ENCODE measurements around the gene CHRM4. TPM values are rescaled to one million over a fixed set of nuclear protein-coding genes. Genes with fewer than 3 reads are reported as not detected.

The CHRM4 gene
- total RNA-seq, 1 experiment from 2014 or later = 1.1 TPM

- TF ChIP-seq CTCF (IDR thresholded peaks at IDR 0.05 in 2 of 3, conservative IDR thresholded peaks at IDR 0.05 in 1 of 3; ENCODE audit: borderline replicate concordance in 1 of 3, insufficient read depth in 1 of 3, low read depth in 2 of 3, low read length in 2 of 3) = no peak
- no peak for TF ChIP-seq CEBPB (IDR thresholded peaks at IDR 0.05; ENCODE audit: low read depth)
- TF ChIP-seq ZFX (IDR thresholded peaks at IDR 0.05) = no peak
- no peak for TF ChIP-seq TCF7L2 (IDR thresholded peaks at IDR 0.05; ENCODE audit: borderline replicate concordance, extremely low read depth, insufficient read depth, insufficient read length)
- no peak for TF ChIP-seq SP1 (IDR thresholded peaks at IDR 0.05; ENCODE audit: low read depth)
- no peak for TF ChIP-seq MAX (IDR thresholded peaks at IDR 0.05)
- TF ChIP-seq POLR2A (IDR thresholded peaks at IDR 0.05; ENCODE audit: borderline replicate concordance, extremely low read depth, insufficient read depth, insufficient read length) = no peak
These were observed 15.1 kb downstream of the CHRM4 start (continued) for GRCh38 chr11:46376258-46377050.

GRCh38 chr11:46375392-46376101 lies 16.0 kb downstream of the CHRM4 start:
- TF ChIP-seq EZH2phosphoT487 (IDR thresholded peaks at IDR 0.05; ENCODE audit: borderline replicate concordance) (no peak), SRF (IDR thresholded peaks at IDR 0.05; ENCODE audit: low read depth) (no peak), CTCF (IDR thresholded peaks at IDR 0.05 in 2 of 3, conservative IDR thresholded peaks at IDR 0.05 in 1 of 3; ENCODE audit: borderline replicate concordance in 1 of 3, insufficient read depth in 1 of 3, low read depth in 2 of 3, low read length in 2 of 3) (no peak), ZNF274 (IDR thresholded peaks at IDR 0.05; ENCODE audit: low read depth, low read length) (no peak), ELF1 (IDR thresholded peaks at IDR 0.05; ENCODE audit: borderline replicate concordance, low read depth) (no peak), EZH2 (IDR thresholded peaks at IDR 0.05) (no peak)
- DNase-seq (ENCODE audit: low read depth, low spot score) (no peak), ATAC-seq (no peak)
- Histone ChIP-seq H3K36me3 (ENCODE audit: control insufficient read depth in 1 of 2, insufficient read depth in 2 of 2, low read length in 2 of 2) (peaks cover 2 to 4% of the 10 kb centered on the region in 2 experiments; a peak in 3 of 4 replicates), H3K4me2 (ENCODE audit: low read length) (no peak overlapping the region), H3K27ac (ENCODE audit: low read depth, low read length) (no peak overlapping the region), H3K79me2 (ENCODE audit: insufficient read depth, low read length) (no peaks in the 10 kb centered on the region), H2AFZ (ENCODE audit: low read depth, low read length, poor library complexity, severe bottlenecking) (no peak overlapping the region), H3K27me3 (ENCODE audit: insufficient read depth, low read length) (no peaks in the 10 kb centered on the region), H3K9me3 (ENCODE audit: control insufficient read depth in 1 of 2, insufficient read depth in 1 of 2, low read depth in 1 of 2, low read length in 2 of 2) (no peaks in the 10 kb centered on the region), H3K4me3 (replicated peaks in 1 of 2; ENCODE audit: low read depth in 1 of 2, low read length in 2 of 2) (no peak overlapping the region), H4K20me1 (ENCODE audit: insufficient read depth) (no peaks in the 10 kb centered on the region), H3K9me2 (ENCODE audit: insufficient read depth) (no peaks in the 10 kb centered on the region), H3K9ac (ENCODE audit: low read length) (no peak overlapping the region), H3K4me1 (ENCODE audit: control insufficient read depth in 1 of 2, insufficient read depth in 2 of 2, low read length in 2 of 2) (peaks cover 4 to 16% of the 10 kb centered on the region in 2 experiments; a peak in 3 of 4 replicates)
- intact Hi-C loops (cut with micrococcal nuclease) = no loop called here
- ChIA-PET POLR2A (no interaction called here), RAD21 (ENCODE audit: low non-redundant PET in 1 of 2, low total read pairs in 2 of 2, uncharacterized antibody in 2 of 2, unreplicated experiment in 2 of 2) (no interaction called here), CTCF (no interaction called here)
- no TSS peak for BruUV-seq (replicated peaks)

All from HCT116 (cell line).